Keratinocyte (primary cell): ENCODE measurements around the gene EEPD1. TPM values are rescaled to one million over a fixed set of nuclear protein-coding genes. Genes with fewer than 3 reads are reported as not detected.

Experiments
- DNase-seq: peaks from one replicate; pipeline ENCODE4 v3.0.0-alpha.2; 2011; ENCODE audit warnings: low read depth, missing footprints, low spot score
- FAIRE-seq: peaks from 2 replicates; lab custom pipeline; 2011; peaks lifted over from hg19 to GRCh38; lab: Jason Lieb, UNC
- H2AFZ ChIP-seq: 2 replicates; pipeline ENCODE4 v1.6.0; 2012; ENCODE audit warnings: low read length, control low read depth, inconsistent platforms; ENCODE audit not compliant: control insufficient read depth
- H3K27ac ChIP-seq: 2 replicates; pipeline ENCODE4 v1.5.1; 2011; ENCODE audit warnings: low read length; ENCODE audit not compliant: control insufficient read depth, insufficient read depth
- H3K27me3 ChIP-seq: 3 replicates; pipeline ENCODE4 v1.6.0; 2011; ENCODE audit warnings: low read length; ENCODE audit not compliant: control insufficient read depth, insufficient read depth; ENCODE audit errors: extremely low read depth
- H3K36me3 ChIP-seq, 2 experiments: 2 replicates in 1 of 2; 3 replicates in 1 of 2; pipeline ENCODE4 v1.5.1; 2011; ENCODE audit warnings: low read length in 2 of 2, mild to moderate bottlenecking in 1 of 2; ENCODE audit not compliant: control insufficient read depth in 2 of 2, insufficient read depth in 2 of 2; ENCODE audit errors: extremely low read depth in 1 of 2
- H3K4me1 ChIP-seq: 3 replicates; pipeline ENCODE4 v1.5.1; 2011; ENCODE audit warnings: low read length; ENCODE audit not compliant: control insufficient read depth, insufficient read depth; ENCODE audit errors: extremely low read depth
- H3K4me2 ChIP-seq: 3 replicates; pipeline ENCODE4 v1.6.0; 2011; ENCODE audit warnings: low read depth, low read length; ENCODE audit not compliant: control insufficient read depth, insufficient read depth; ENCODE audit errors: extremely low read depth
- H3K4me3 ChIP-seq, 3 experiments: fragments of 200-600 bp in 1 of 3; sonication (generic) in 1 of 3; 2 replicates in 2 of 3; 3 replicates in 1 of 3; pipeline ENCODE4 v1.5.1; 2011 to 2016; ENCODE audit warnings: low read length in 3 of 3, mild to moderate bottlenecking in 3 of 3, control low read depth in 2 of 3, inconsistent platforms in 1 of 3, low read depth in 1 of 3, mixed read lengths in 1 of 3, mixed run types in 1 of 3, moderate library complexity in 1 of 3; ENCODE audit not compliant: control insufficient read depth in 2 of 3, insufficient read depth in 2 of 3; ENCODE audit errors: extremely low read depth in 1 of 3
- H3K79me2 ChIP-seq: 2 replicates; pipeline ENCODE4 v1.6.0; 2012; ENCODE audit warnings: low read length; ENCODE audit not compliant: control insufficient read depth, insufficient read depth
- H3K9ac ChIP-seq: 3 replicates; pipeline ENCODE4 v1.6.0; 2011; ENCODE audit warnings: low read length; ENCODE audit not compliant: control insufficient read depth, insufficient read depth; ENCODE audit errors: extremely low read depth
- H3K9me1 ChIP-seq: 3 replicates; pipeline ENCODE4 v1.6.0; 2011; ENCODE audit warnings: low read length; ENCODE audit not compliant: control insufficient read depth, insufficient read depth; ENCODE audit errors: extremely low read depth
- H3K9me3 ChIP-seq: 2 replicates; pipeline ENCODE4 v1.5.1; 2012; ENCODE audit warnings: low read depth, low read length; ENCODE audit not compliant: control insufficient read depth
- H4K20me1 ChIP-seq: 3 replicates; pipeline ENCODE4 v1.6.0; 2011; ENCODE audit warnings: low read length; ENCODE audit not compliant: control insufficient read depth, insufficient read depth; ENCODE audit errors: extremely low read depth
- CTCF ChIP-seq, 3 experiments: IDR thresholded peaks in 1 of 3; conservative IDR thresholded peaks in 1 of 3; optimal IDR thresholded peaks in 1 of 3; 2 replicates in 2 of 3; 3 replicates in 1 of 3; pipeline versions ENCODE3 to v1.5.1; 2011; ENCODE audit warnings: low read length in 3 of 3, mild to moderate bottlenecking in 3 of 3, moderate library complexity in 2 of 3, control low read depth in 1 of 3, inconsistent platforms in 1 of 3; ENCODE audit not compliant: insufficient read depth in 2 of 3; ENCODE audit errors: extremely low read depth in 1 of 3
- EZH2 ChIP-seq: IDR thresholded peaks from one replicate; pipeline ENCODE4 v1.6.1; 2012; ENCODE audit warnings: inconsistent platforms, mild to moderate bottlenecking, low read length, moderate library complexity
- dilution Hi-C: fragments of 300-500 bp; cut with MboI; formaldehyde crosslinking; loops from one replicate; pipeline ENCODE4 v1.7.0; 2020; ENCODE audit warnings: low sequenced_read_pairs; ENCODE audit not compliant: extremely low pct_ligation_motif_present
- polyA plus RNA-seq, 5 experiments: library from polyadenylated mRNA; depleted of rRNA in 3 of 5; stranded (reverse) in 3 of 5; stranded (forward) in 1 of 5; unstranded in 1 of 5; fragments of >200 nt; gene quantifications; 1 replicate in 1 of 5; 2 replicates in 3 of 5; 3 replicates in 1 of 5; pipeline versions ENCODE4 v1.2.1 to v1.2.3, GENCODE V29; 2011 to 2012; ENCODE audit warnings: missing spikeins in 2 of 5, low read depth in 1 of 5, low replicate concordance in 1 of 5

The EEPD1 gene
- polyA plus RNA-seq, 1 donor (not counting 4 experiments of a cell fraction or from before 2014, with no cell fraction given), result 1.2 TPM

DNA sequence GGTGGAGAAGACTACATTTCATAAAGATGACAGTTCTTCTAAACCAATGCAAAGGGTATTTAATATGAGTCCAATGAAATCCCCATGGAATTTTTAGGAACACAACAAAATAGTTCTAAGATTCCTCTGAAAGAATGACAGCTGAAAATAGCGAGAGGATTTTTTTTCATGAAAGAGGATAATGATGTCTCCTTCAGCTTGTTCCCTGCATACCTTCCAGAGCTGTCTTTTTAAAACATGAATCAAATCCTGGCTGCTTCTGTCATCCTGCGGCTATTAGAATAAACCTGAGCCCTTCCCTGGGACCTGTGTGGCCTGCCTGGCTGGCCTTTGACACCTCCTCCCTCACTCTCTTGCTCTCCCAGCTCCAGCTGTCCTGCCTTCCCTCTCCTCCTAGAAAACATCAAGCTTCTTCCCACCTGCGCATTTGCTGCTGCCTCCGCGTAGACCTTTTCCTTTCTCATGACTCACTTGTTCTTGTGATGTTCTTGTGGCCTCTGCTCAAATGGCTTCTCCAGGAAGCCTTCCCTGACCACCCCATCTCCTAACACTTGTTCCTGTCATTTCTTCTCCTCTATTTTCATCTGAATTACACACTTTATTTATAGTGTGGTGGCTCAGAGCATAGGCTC lies 57.4 kb downstream of the EEPD1 start:
- dilution Hi-C loops, result no loop called here
- no peak overlapping the region for H3K4me3 ChIP-seq
- FAIRE-seq, result no peak

DNA sequence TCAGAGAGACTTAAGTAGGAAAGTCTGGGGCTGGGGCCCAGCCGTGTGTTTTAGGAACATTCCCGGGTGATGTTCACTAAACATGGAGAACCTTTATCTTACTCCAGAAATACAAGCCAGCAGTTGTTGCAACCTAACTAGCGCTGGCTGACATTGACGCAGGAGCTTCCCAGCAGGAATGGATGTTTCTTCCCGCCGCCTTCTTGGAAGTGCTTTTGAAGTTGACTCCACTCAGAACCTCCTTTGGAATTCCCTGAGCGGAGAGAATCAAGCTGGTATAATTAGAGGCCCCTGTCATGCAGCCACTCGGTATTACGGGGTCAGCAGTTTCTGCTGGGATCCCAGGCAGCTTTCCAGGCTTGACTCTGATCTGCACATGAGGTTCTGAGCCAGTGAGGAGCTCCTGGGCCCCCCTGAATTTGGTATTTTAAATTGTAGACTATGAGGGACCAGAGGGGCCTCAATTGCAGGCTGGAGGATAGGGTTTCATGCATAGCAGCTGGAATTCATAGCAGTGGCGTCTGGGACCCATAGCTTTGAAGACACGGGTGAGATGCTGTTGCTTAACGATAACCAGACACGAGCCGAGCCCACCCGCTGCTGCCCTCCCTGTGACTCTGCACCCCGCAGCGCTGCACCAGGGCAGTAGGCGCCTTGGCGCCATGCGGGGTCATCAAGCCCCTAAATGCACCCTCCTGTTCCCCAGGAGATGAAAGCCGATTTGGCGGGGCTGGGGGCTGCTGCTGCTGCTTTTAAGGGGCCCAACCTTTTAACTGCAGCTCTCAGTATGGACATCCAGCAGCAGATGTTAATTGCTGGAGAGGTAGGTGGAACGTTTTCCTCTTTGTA lies 61.8 kb downstream of the EEPD1 start:
- FAIRE-seq, result no peak
- dilution Hi-C loops, result no loop called here

More for the DNA sequence above, 57.4 kb downstream of the EEPD1 start:
- H3K9me1 ChIP-seq, result no peaks in the 10 kb centered on the region
- no peak overlapping the region for H3K9ac ChIP-seq
- no peaks in the 10 kb centered on the region for H3K27me3 ChIP-seq
- no peaks in the 10 kb centered on the region for H3K79me2 ChIP-seq
- H3K4me1 ChIP-seq, result no peaks in the 10 kb centered on the region
- no peak overlapping the region for H3K27ac ChIP-seq
- TF ChIP-seq CTCF (optimal IDR thresholded peaks at IDR 0.05 in 1 of 3, IDR thresholded peaks at IDR 0.05 in 1 of 3, conservative IDR thresholded peaks at IDR 0.05 in 1 of 3; ENCODE audit: extremely low read depth in 1 of 3, insufficient read depth in 2 of 3, low read length in 3 of 3), result no peak
- TF ChIP-seq EZH2, result no peak
- H3K9me3 ChIP-seq, result no peaks in the 10 kb centered on the region
- DNase-seq, result no peak
- no peaks in the 10 kb centered on the region for H3K36me3 ChIP-seq
- H4K20me1 ChIP-seq, result no peaks in the 10 kb centered on the region
- no peak overlapping the region for H3K4me2 ChIP-seq
- H2AFZ ChIP-seq, result no peak overlapping the region

More for the DNA sequence above, 61.8 kb downstream of the EEPD1 start:
- Histone ChIP-seq H2AFZ (no peak overlapping the region), H3K4me1 (no peaks in the 10 kb centered on the region), H3K4me3 (no peak overlapping the region), H3K4me2 (no peak overlapping the region), H3K9ac (no peak overlapping the region), H3K27ac (no peak overlapping the region), H3K9me1 (no peaks in the 10 kb centered on the region), H3K36me3 (no peaks in the 10 kb centered on the region), H4K20me1 (no peaks in the 10 kb centered on the region), H3K27me3 (no peaks in the 10 kb centered on the region), H3K9me3 (no peaks in the 10 kb centered on the region), H3K79me2 (no peaks in the 10 kb centered on the region)
- TF ChIP-seq CTCF (optimal IDR thresholded peaks at IDR 0.05 in 1 of 3, IDR thresholded peaks at IDR 0.05 in 1 of 3, conservative IDR thresholded peaks at IDR 0.05 in 1 of 3; ENCODE audit: extremely low read depth in 1 of 3, insufficient read depth in 2 of 3, low read length in 3 of 3), result no peak
- no peak for TF ChIP-seq EZH2
- DNase-seq, result no peak
